Activated CD4-positive, alpha-beta T cell treated with anti-CD3 and anti-CD28 coated beads for 24 hours (primary cell): ENCODE data around the gene SVEP1.
"Not testable (repeated sequence)": the region's sequence is repeated elsewhere in the genome, so short reads cannot be mapped to it uniquely, and the experiment has no call there.

Experiments
- DNase-seq, 2 donors: peaks; one replicate each; pipeline ENCODE4 v3.0.0-alpha.2; 2020; ENCODE audit warnings: low read depth in 2 of 2

The SVEP1 gene

DNA sequence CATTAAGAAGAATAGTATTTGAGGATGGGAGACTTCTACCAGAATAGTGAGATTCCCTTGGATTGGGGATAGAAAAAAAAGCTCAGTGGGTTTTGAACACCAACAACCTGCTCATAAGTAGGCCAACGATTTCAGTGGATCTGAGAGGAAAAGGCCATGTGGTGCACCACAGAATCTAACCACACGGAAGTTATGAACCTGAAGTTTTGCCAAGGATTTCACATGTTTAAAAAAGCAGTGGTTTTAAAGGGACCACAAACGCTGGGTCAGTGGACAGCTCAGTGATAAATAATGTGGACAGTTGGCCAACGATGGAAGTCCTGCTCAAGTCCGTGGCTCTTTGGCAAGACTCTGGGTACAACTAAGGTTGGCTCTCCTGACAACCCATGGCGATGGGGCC is 134.6 kb downstream of the SVEP1 start:
- DNase-seq, result no peak

DNA sequence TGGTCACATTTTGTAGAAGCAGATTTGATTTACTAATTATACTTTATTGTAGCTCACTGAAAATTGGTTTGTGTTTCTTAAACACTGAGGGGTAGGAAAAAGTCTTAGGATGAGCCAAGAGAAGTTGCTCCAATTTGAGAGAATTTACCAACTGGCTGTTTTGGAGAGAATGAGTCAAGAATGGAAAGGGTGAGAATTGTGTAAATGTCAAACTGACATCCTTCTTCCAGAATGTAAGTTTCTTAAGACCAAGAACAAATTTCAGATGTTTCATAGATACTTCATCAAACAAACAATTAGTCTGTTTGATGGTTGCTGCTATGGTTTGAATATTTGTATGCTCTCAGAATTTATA is 135.7 kb downstream of the SVEP1 start:
- DNase-seq, result no peak

DNA sequence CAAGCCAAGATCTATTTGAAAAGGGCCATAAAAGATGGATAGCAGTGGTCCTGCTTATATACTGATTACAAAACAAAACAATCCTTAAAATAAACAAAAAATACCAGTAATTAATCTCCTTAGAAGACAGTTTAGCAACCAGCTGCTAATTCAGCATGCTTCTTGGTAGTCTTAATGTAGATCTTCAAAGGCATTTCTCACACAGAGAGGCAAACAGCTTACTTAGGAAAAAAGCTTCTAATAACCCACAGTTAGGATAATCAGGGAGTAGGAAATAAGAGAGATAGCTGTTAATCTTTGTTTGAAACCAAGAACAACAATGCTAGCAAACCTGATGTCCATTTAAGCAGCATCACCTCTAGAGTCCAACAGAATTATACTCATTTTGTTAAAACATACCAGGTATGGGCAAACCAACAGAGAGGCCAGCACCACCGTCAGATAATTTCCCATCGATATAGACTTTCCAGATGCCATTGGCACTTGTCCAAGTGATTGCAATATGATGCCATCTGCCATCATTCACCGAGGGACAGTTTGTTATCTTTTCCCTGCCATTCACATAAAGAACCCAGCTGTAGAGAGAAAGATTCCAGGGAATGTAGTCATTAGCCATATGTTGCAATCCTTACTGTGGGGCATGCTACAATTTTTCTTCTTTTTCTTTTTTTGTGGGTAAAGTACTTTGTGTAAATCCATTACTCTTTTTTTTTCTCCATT is 136.2 kb downstream of the SVEP1 start:
- no peak for DNase-seq

DNA sequence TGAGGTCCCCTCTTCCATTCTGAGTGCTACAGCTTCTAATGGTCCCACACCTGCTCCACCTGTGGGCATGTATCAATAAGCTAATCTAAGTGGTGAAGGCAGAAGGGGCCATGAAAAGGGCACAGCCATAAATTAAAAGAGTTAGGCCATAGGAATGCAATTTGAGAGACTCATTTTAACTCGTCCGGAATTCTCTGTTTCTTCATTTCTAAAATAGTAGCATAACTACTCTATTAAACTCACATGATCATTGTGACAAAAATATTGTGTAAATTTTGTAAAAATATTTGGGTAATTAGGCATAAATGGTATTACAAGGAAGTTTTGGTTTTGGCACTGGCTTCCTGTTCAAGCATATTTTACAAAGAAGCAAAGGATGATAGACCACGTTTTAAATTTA is 138.7 kb downstream of the SVEP1 start:
- DNase-seq, result no peak

DNA sequence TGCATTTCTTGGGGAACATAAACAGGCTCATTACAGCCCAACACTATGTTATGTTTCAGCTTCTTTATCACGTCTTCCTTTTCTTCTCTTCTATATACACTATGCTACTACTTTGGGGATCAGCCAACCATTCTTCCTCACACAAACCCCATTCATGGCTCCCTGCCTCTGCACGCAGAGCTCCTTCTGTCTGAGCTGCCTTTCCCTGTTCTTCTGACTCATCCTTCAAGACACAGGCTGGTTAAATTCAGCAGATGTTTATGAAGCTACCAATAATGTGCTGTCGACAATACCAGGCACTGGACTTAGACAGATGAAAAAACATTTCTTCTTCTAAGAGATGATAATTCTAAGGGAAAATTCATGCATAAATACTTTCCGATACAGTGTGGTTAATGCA is 139.4 kb downstream of the SVEP1 start:
- no peak for DNase-seq

DNA sequence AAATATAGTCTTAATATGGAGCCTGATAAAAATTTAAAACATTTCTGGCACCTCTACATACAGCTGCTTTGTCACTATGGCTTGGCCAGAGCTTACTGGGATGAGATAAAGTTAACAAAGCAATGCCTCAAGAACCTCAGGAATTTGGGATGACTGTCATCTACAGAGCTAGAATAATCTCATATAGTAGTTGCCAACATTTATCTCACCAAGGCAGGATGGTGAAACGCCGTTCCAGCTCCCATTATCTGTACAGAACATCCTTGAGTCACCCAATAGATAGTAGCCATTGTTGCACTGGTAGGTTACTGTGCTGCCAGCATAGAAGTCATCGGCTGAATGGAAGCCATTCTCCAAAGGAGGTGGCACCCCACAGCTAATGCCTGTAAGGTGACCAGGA is 147.3 kb downstream of the SVEP1 start:
- no peak for DNase-seq

DNA sequence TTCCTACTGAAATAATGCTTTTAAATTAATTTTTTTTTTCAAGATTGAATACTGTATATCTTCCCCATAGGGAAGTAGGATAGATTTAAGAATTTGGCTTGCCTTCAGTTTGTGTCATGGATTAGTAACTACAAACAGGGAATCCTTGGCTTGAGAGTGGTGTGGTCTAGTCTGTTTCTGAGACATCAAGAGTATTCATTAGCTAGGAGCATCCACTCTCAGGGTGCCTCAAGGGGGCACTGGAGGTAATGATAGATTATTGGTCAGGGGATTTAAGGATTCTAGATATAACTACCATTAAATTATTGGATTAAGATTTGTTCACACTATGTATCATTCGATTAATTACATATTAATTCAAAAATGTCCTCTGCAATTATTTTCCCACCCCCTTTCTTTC is 150.1 kb downstream of the SVEP1 start:
- DNase-seq, result no peak

DNA sequence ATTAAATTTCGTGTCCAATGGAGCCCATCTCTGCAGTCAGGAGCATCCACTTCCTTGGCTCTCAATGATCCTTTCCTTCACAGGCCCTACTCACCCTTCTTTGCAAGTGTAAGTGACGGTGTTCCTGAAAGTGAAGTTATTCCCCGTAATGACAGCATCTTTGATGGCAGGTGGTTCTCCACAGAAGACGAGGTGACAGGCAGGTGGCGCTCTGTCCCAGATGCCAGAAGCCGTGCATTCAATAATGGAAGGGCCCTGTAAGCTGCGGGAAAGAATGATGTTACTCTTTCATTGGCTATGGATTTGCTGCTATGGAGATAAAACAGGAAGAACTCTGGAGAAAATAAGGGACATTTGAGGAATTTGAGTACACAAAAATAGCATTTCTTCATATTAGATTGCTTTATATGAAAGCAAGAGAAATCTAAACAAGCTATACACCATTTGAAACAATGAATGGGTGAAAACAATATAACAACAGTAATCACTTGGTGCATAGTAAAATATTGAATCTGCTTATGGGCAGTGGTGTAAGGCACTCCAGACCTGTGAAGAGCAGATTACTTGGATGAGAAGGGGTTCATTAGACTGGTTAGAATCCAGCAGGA is 151.9 kb downstream of the SVEP1 start:
- DNase-seq, result peak in 1 of 2 donors; percentile 23

DNA sequence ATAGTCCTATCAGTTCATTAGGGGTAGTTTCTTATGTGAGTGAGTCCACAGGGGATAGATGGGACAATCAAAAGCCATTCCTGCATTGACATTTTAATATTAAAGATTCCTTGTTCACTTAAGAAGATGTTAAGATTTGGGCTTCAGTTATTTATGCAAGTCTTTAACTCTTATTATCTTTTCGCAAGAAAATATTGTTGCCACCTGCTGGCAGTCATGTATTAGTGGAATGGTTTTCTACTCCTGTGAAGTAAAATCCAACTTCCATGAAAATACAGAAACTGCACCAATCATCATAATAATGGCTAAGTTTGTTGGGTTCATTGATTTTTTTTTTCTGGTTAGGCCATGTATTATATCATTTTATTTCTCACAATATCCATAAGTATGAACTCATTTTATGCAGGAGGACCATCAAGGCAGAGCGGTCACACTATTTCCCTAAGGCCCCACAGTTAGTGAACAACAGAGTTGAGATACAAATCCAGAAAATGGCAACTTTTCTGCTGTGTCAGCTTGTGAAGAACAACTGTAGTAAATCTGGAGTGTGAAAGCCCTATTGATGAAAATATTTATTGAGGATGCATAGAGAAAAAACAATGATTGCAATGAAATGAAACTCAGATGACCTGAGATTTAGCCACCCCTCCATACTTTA is 153.4 kb downstream of the SVEP1 start:
- no peak for DNase-seq

DNA sequence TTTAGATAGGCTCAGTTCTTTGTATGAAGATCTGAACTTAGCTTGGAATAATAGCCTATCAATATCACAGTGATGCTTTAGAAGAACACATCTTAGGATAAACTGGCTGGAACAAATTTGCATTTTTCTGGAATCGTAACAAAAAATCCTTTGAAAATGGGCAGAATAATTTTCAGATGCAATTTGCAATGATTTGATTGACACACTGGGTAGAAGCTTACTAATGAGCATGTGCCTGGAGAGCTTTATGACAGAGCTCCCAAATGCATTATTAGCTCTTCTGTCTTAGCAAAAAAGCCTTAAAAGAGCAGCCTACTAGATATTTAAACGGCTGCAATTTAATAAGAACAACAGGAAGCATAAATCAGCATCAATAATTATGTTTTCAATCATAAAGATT is 165.1 kb downstream of the SVEP1 start:
- no peak for DNase-seq

DNA sequence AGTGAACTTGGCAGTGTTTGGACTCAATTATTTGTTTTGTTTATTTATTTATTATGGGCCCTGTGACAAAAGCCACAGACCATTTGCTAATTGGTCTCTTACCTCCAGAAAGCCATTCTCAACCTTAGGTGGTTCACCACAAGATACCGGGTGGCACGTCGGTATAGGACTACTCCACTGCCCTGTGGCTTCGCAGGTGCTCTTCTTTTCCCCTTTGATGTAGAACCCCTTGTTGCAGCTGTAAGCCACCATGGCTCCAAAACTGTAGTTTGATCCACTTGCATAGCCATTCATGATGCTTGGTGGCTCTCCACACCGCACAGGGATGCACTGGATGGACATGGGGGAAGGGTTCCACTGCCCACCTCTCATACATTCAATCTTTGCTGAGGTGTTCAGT is 168.6 kb downstream of the SVEP1 start:
- DNase-seq, result no peak

DNA sequence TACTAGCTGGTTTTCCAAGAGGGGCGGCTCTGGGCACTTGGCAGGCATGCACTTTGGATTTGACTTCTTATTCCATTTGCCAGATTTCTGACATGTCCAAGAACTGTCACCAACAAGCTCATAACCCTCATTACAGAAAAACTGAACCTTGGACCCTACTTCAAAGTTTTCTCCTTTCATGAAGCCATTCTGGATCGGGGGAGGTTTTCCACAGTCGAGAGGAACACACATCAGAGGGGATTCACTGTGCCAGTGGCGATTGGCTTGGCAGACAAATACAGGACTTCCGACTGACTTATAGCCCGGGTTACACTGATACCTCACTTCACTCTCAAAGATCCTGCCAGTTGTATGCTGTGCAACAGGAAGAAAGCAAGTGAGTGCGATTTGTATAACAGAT is 170.9 kb downstream of the SVEP1 start:
- DNase-seq, result no peak

DNA sequence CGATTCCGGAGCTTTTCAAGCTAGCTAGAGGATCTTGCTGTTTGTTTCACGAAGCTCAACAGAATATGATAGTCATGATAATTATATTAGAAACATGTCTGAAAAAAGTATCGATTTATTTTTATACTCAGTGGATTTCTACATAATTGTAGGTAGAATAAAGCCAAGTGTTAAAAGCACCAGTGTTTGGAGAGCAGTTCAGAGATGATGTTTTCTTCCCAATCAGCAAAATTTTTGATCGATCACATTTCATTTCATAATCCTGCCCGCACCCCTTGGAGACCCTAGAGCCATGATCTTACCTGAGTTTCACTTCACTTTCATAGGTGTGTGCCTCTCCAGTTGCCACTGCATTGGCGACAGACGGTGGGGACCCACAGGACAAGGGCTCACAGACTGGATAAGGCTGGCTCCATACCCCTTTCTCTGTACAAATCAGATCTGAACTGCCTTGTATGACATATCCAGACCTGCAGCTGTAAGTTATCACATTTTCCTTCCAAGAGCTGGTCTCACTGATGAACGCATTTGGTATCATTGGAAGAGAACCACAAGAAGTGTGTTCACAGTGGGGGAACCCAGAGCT is 173.6 kb downstream of the SVEP1 start:
- DNase-seq, result no peak

DNA sequence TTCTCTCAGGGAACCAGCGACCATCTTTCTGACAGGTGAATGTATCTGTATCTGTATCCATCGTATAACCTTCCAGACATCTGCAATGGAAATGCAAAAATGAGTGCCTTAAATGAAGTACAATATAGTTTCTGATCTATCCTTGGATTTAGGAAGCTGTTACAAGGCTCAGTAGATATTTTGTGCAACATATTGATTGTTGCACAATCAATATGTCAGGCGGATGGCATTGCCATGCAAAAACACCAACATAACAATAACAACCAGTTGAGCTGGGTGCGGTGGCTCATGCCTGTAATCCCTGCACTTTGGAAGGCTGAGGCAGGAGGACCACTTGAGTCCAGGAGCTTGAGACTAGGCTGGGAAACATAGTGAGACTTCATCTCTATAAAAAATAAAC is 175.1 kb downstream of the SVEP1 start:
- DNase-seq, result no peak

DNA sequence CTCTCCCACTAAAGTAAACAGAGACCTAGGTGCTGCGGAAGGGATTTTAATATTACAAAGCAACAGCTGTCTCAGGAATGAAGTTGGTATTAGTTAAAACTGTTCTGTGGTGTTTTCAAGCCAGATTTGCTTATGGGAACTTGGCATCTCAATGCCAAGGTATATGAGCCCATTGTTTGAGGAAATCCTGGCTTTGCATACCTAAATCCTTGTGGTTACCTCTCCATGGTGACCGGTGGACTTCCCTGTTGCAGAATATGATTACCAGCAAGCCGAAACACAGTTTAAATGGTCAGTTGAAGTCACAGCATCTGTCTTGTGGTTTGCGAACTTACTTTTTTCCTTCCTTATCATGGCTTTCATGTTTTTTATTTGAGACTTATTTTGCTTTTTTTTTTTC is 179.6 kb downstream of the SVEP1 start:
- no peak for DNase-seq

DNA sequence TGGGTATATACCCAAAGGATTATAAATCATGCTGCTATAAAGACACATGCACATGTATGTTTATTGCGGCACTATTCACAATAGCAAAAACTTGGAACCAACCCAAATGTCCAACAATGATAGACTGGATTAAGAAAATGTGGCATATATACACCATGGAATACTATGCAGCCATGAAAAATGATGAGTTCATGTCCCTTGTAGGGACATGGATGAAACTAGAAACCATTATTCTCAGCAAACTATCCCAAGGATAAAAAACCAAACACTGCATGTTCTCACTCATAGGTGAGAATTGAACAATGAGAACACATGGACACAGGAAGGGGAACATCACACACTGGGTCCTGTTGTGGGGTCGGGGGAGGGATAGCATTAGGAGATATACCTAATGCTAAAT is 180.5 kb downstream of the SVEP1 start:
- DNase-seq, result not testable (repeated sequence)

DNA sequence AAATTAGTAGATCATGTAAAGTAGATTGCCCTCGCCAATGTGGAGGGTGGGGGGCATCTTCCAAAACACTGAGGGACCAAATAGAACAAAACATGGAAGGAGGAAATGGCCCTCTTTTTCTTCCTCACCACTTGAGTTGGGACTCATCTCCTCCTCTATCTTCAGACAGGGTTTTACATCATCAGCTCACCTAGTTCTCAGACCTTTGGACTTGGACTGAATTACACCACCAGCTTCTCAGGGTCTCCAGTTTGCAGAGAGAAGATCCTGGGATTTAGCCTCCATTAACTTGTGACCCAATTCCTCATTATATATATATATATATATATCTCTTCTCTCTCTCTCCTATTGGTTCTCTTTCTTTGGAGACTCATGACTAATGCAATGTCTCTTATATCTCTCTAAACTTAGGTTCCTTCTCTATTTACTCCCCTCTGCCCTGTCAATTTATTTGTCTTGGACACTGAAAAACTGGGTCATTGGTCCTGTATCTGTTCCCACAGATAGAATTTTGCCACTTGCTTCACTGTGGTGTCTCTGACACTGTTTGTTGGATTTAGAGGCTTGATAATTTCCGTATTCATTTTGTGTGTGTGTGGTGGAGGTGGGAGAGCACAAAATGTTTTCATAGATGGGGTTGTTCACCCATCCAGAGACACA is 187.6 kb downstream of the SVEP1 start:
- no peak for DNase-seq

DNA sequence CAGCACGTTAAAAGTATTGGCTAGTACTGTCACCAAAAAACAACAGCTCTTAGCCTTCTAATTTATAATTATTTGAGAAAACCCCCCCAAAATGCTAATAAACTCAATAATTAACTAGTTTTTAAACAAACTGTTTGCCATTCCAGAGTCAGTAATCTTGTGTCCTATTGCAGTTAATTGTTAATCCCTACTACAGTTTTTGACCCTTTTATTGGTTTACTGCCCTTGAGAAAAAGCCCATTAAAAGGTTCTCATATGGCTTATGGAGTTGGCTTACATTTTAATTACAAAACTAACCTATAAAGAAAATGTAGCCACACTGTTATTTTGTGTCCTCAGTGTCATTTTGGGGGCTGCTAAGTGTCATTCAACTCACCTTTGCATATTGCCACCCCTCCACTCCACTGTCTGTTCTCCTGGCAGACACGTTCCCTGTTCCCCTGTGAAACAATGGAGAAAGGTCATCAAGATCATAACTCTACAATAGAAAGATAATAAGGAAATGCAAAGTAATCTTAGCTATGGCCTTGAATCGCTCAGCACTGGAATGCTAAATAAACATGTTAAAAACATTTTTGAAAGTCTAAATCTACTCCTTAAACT is 190.3 kb downstream of the SVEP1 start:
- no peak for DNase-seq

DNA sequence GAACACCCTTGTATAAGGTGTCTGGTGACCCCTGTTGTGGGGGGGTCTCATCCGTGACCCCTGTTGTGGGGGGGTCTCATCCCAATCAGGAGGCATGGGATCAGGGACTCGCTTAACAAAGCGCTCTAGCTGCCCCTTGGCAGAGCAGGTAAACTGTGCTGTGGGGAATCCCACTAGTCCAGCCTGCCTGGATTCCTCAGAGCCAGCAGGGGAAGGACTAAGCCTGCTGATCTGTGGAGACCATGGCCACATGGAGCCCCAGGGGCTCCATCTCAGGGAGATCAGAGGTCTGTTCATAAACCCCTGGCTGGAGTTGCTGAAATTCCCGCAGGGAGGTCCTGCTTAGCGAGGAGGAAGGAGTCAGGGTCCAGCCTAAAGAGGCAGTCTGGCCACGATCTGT is 196.1 kb downstream of the SVEP1 start:
- DNase-seq, result no peak

DNA sequence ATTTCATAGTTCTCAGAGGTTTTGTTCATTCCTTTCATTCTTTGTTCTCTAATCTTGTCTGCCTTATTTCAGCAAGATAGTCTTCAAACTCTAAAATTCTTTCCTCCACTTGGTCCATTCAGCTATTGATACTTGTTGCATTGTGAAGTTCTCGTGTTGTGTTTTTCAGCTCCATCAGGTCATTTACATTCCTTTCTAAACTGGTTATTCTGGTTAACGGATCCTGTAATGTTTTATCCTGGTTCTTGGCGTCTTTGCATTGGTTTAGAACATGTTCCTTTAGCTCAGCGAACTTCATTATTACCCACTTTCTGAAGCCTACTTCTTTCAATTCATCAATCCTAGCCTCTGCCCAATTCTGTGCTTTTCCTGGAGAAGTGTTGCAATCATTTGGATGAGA is 196.8 kb downstream of the SVEP1 start:
- DNase-seq, result no peak

DNA sequence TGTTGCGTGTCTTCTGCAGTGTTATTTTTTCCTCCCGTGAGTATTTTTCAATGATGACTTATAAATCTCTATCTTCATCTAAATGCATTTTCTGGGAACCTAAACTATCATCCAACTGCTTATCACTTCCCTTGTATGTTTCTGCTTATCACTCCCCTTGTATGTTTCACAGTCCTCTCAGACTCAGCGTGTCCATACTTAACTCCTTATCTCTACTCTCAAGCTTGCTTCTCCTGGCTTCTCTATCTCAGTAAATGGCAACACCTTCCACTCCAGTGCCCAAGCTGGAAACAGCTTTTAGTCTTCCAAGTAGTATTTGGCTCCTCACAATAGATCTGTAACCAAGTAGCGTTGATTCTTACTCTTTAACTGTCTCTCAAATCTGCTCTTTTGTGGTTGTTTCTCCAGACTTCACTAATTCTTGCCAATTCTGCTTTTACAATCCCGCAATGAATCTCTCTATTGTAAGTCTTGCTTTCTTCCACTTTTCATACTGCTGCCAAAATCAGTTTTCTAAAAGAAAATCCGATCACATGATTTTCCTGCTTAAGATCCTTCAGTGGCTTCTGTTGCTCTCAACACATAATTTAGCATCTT is 208.0 kb downstream of the SVEP1 start:
- no peak for DNase-seq

DNA sequence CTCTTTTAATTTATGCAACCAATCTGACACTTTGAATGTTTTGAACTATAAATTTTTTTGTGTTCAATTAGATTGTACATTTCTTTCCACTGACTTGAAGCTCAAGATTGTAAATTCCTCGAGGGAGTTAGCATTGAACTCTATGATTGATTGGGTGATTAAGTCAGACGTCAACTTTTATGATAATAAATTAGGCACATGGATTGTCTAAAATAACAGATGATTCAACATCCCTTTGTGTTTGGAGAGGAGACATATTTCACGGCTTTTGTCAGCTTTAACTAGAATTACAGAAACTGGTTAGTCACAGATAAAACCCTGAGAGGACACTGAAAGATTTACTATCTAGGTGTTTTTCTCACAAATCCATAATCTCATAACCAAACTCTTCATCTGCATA is 209.2 kb downstream of the SVEP1 start:
- no peak for DNase-seq
